ENCODE results near the gene GTF3A.

The GTF3A gene

GRCh38 chr13:27449081-27449603 lies 24.7 kb downstream of the GTF3A start:
- no peak for DNase-seq (ENCODE audit: low spot score)

- peak; percentile 90 for DNase-seq (ENCODE audit: low spot score)
Observed at GRCh38 chr13:27449936-27450828, 25.8 kb downstream of the GTF3A start, which contains the start of gene MTIF3. Gene MTIF3 (minus strand): TSS chr13:27450564. CDS start chr13:27440448, 10,116 bp downstream.

- DNase-seq (ENCODE audit: low spot score), result peak; percentile 26
Observed at GRCh38 chr13:27450921-27451471, 26.6 kb downstream of the GTF3A start.

GRCh38 chr13:27455331-27455855 lies 31.0 kb downstream of the GTF3A start:
- no peak for DNase-seq (ENCODE audit: low spot score)

GRCh38 chr13:27461940-27462584 lies 37.6 kb downstream of the GTF3A start:
- no peak for DNase-seq (ENCODE audit: low spot score)

GRCh38 chr13:27463500-27463899 lies 39.1 kb downstream of the GTF3A start:
- DNase-seq (ENCODE audit: low spot score), result no peak

- DNase-seq (ENCODE audit: low spot score), result no peak
Observed at GRCh38 chr13:27465611-27466010, 41.2 kb downstream of the GTF3A start.

GRCh38 chr13:27466513-27466912 lies 42.1 kb downstream of the GTF3A start:
- DNase-seq (ENCODE audit: low spot score), result no peak

GRCh38 chr13:27470075-27470820 lies 45.8 kb downstream of the GTF3A start:
- no peak for DNase-seq (ENCODE audit: low spot score)

GRCh38 chr13:27472441-27472840 lies 48.0 kb downstream of the GTF3A start:
- DNase-seq (ENCODE audit: low spot score), result no peak

- no peak for DNase-seq (ENCODE audit: low spot score)
Observed at GRCh38 chr13:27472941-27473340, 48.5 kb downstream of the GTF3A start.

- DNase-seq (ENCODE audit: low spot score), result no peak
Observed at GRCh38 chr13:27474751-27475268, 50.4 kb downstream of the GTF3A start.

GRCh38 chr13:27476943-27477703 lies 52.7 kb downstream of the GTF3A start:
- DNase-seq (ENCODE audit: low spot score), result peak; percentile 33

- peak; percentile 68 for DNase-seq (ENCODE audit: low spot score)
Observed at GRCh38 chr13:27481766-27482165, 57.3 kb downstream of the GTF3A start.

GRCh38 chr13:27482983-27483382 lies 58.6 kb downstream of the GTF3A start:
- DNase-seq (ENCODE audit: low spot score), result no peak

GRCh38 chr13:27483421-27483820 lies 59.0 kb downstream of the GTF3A start:
- no peak for DNase-seq (ENCODE audit: low spot score)

Data from HuH-7 (cell line).